Measurements from ENCODE around the gene HNMT.

HNMT gene

GRCh38 chr2:138015494-138015893 lies 51.2 kb downstream of the HNMT start:
- H3K27me3 ChIP-seq, result no peaks in the 10 kb centered on the region
- no peaks in the 10 kb centered on the region for H3K4me1 ChIP-seq (ENCODE audit: control insufficient read depth in 1 of 2, insufficient read depth in 1 of 2, low read depth in 1 of 2, low read length in 1 of 2)
- no peak overlapping the region for H3K4me3 ChIP-seq (ENCODE audit: low read depth in 1 of 2, low read length in 1 of 2)
- no peak overlapping the region for H3K27ac ChIP-seq
- TF ChIP-seq CTCF (IDR thresholded peaks at IDR 0.05), result no peak
- no peaks in the 10 kb centered on the region for H3K9me3 ChIP-seq
- no peaks in the 10 kb centered on the region for H3K36me3 ChIP-seq

GRCh38 chr2:138016351-138017087 lies 52.2 kb downstream of the HNMT start:
- Histone ChIP-seq H3K9me3 (no peaks in the 10 kb centered on the region), H3K27ac (no peak overlapping the region), H3K27me3 (no peaks in the 10 kb centered on the region), H3K4me3 (ENCODE audit: low read depth in 1 of 2, low read length in 1 of 2) (no peak overlapping the region), H3K36me3 (no peaks in the 10 kb centered on the region), H3K4me1 (ENCODE audit: control insufficient read depth in 1 of 2, insufficient read depth in 1 of 2, low read depth in 1 of 2, low read length in 1 of 2) (no peaks in the 10 kb centered on the region)
- TF ChIP-seq CTCF (IDR thresholded peaks at IDR 0.05), result no peak

- no peaks in the 10 kb centered on the region for H3K4me1 ChIP-seq (ENCODE audit: control insufficient read depth in 1 of 2, insufficient read depth in 1 of 2, low read depth in 1 of 2, low read length in 1 of 2)
- no peak overlapping the region for H3K4me3 ChIP-seq (ENCODE audit: low read depth in 1 of 2, low read length in 1 of 2)
- no peaks in the 10 kb centered on the region for H3K36me3 ChIP-seq
- TF ChIP-seq CTCF (IDR thresholded peaks at IDR 0.05), result no peak
- H3K9me3 ChIP-seq, result no peaks in the 10 kb centered on the region
- H3K27ac ChIP-seq, result no peak overlapping the region
- no peaks in the 10 kb centered on the region for H3K27me3 ChIP-seq
Observed at GRCh38 chr2:138017824-138018223, 53.6 kb downstream of the HNMT start.

GRCh38 chr2:138018866-138019688 lies 54.8 kb downstream of the HNMT start:
- TF ChIP-seq CTCF (IDR thresholded peaks at IDR 0.05), result no peak
- no peaks in the 10 kb centered on the region for H3K4me1 ChIP-seq (ENCODE audit: control insufficient read depth in 1 of 2, insufficient read depth in 1 of 2, low read depth in 1 of 2, low read length in 1 of 2)
- no peak overlapping the region for H3K27ac ChIP-seq
- no peaks in the 10 kb centered on the region for H3K9me3 ChIP-seq
- no peak overlapping the region for H3K4me3 ChIP-seq (ENCODE audit: low read depth in 1 of 2, low read length in 1 of 2)
- no peaks in the 10 kb centered on the region for H3K27me3 ChIP-seq
- no peaks in the 10 kb centered on the region for H3K36me3 ChIP-seq

GRCh38 chr2:138020432-138020831 lies 56.2 kb downstream of the HNMT start:
- Histone ChIP-seq H3K27ac (no peak overlapping the region), H3K36me3 (no peaks in the 10 kb centered on the region), H3K27me3 (no peaks in the 10 kb centered on the region), H3K9me3 (no peaks in the 10 kb centered on the region), H3K4me1 (ENCODE audit: control insufficient read depth in 1 of 2, insufficient read depth in 1 of 2, low read depth in 1 of 2, low read length in 1 of 2) (no peaks in the 10 kb centered on the region), H3K4me3 (ENCODE audit: low read depth in 1 of 2, low read length in 1 of 2) (no peak overlapping the region)
- TF ChIP-seq CTCF (IDR thresholded peaks at IDR 0.05), result no peak
